SJSA1 (cell line): Measurements from ENCODE around the gene COBL. TPM values are rescaled to one million over a fixed set of nuclear protein-coding genes. Genes with fewer than 3 reads are reported as not detected.
"Not testable (repeated sequence)": the region's sequence is repeated elsewhere in the genome, so short reads cannot be mapped to it uniquely, and the experiment has no call there.

ENCODE experiments used
- DNase-seq, 2 experiments: peaks; one replicate each; pipeline ENCODE4 v3.0.0-alpha.2; 2015 to 2020; ENCODE audit warnings: low spot score in 2 of 2, low read depth in 1 of 2
- H3K27ac ChIP-seq: fragments of 250-450 bp; sonication (Bioruptor Pico); 2 replicates; pipeline ENCODE4 v1.5.1; 2020; ENCODE audit warnings: mild to moderate bottlenecking, moderate library complexity
- H3K27me3 ChIP-seq: fragments of 250-450 bp; sonication (Bioruptor Pico); replicated peaks from 2 replicates; pipeline ENCODE4 v1.5.1; 2020; ENCODE audit warnings: mild to moderate bottlenecking, moderate library complexity
- H3K36me3 ChIP-seq: fragments of 250-450 bp; sonication (Bioruptor Pico); 2 replicates; pipeline ENCODE4 v1.5.1; 2020; ENCODE audit warnings: mild to moderate bottlenecking
- H3K4me1 ChIP-seq: fragments of 250-450 bp; sonication (Bioruptor Pico); replicated peaks from 2 replicates; pipeline ENCODE4 v1.6.1; 2021; ENCODE audit warnings: mild to moderate bottlenecking
- H3K4me3 ChIP-seq: fragments of 250-450 bp; sonication (Bioruptor Pico); 2 replicates; pipeline ENCODE4 v1.5.1; 2020; ENCODE audit warnings: mild to moderate bottlenecking
- H3K9me3 ChIP-seq: fragments of 250-450 bp; sonication (Bioruptor Pico); replicated peaks from 2 replicates; pipeline ENCODE4 v1.5.1; 2020; ENCODE audit warnings: mild to moderate bottlenecking
- total RNA-seq: library from RNA; depleted of rRNA; stranded (reverse); fragments of >200 nt; shearing (Covaris generic); gene quantifications from 2 replicates; pipeline ENCODE4 v1.2.3, GENCODE V29; 2014

The COBL gene
- total RNA-seq, 1 experiment from 2014 or later: not detected

DNA sequence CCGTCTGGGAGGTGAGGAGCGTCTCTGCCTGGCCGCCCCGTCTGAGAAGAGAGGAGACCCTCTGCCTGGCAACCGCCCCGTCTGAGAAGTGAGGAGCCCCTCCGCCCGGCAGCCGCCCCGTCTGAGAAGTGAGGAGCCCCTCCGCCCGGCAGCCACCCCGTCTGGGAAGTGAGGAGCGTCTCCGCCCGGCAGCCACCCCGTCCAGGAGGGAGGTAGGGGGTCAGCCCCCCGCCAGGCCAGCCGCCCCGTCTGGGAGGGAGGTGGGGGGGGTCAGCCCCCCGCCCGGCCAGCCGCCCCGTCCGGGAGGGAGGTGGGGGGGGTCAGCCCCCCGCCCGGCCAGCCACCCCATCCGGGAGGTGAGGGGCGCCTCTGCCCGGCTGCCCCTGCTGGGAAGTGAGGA is 108.5 kb downstream of the COBL start:
- not testable (repeated sequence) for H3K4me1 ChIP-seq, H3K4me3 ChIP-seq, DNase-seq, H3K27ac ChIP-seq, H3K9me3 ChIP-seq, H3K27me3 ChIP-seq, H3K36me3 ChIP-seq

GRCh38 chr7:51198654-51199053 is 118.0 kb downstream of the COBL start:
- no peak for DNase-seq
- Histone ChIP-seq H3K27me3 (no peaks in the 10 kb centered on the region), H3K27ac (no peak overlapping the region), H3K4me3 (no peak overlapping the region), H3K4me1 (no peaks in the 10 kb centered on the region), H3K36me3 (no peaks in the 10 kb centered on the region), H3K9me3 (no peaks in the 10 kb centered on the region)

DNA sequence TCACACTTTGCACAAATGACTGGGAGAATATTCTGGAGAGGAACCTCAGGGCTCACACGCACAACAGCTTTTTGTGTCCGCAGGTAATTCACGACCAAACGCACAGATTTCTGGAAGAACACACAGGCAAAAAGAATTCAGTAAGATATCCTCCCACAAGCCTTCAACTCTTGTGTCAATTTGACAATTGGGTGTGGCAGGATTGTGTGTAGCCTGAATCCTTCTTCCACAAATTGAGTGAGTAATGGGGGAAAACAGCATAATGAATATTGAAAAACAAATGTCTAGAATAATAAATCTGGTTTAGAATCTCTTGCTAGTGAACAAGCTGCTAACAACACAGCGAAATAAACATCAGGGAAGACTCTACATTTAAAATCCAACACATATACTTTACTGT is 125.6 kb downstream of the COBL start:
- Histone ChIP-seq H3K36me3 (no peaks in the 10 kb centered on the region), H3K27me3 (no peaks in the 10 kb centered on the region), H3K27ac (no peak overlapping the region), H3K4me1 (no peaks in the 10 kb centered on the region), H3K4me3 (no peak overlapping the region), H3K9me3 (no peaks in the 10 kb centered on the region)
- no peak for DNase-seq

DNA sequence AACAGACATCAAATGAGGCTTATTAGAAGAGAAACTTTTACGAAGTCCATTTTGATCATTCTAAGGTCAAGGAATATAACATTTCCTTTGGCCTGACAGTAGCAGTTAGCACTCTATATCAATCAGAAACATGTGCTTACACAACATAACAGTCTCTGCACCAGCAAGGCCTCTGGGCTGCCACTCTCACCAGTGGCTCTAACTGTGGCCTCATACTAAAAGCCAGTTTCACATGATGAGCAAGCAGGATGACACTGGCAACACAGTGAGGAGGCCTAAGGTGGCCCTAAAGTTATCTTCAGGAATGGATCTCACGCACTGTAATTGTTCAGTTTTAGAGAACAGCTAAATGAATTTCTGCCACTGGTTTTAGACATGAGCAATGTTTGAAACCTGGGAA is 126.8 kb downstream of the COBL start:
- Histone ChIP-seq H3K9me3 (no peaks in the 10 kb centered on the region), H3K36me3 (no peaks in the 10 kb centered on the region), H3K4me3 (no peak overlapping the region), H3K4me1 (no peaks in the 10 kb centered on the region), H3K27ac (no peak overlapping the region), H3K27me3 (no peaks in the 10 kb centered on the region)
- DNase-seq: no peak

- H3K27me3 ChIP-seq: no peaks in the 10 kb centered on the region
- no peak overlapping the region for H3K4me3 ChIP-seq
- no peaks in the 10 kb centered on the region for H3K9me3 ChIP-seq
- H3K36me3 ChIP-seq: no peaks in the 10 kb centered on the region
- H3K27ac ChIP-seq: no peak overlapping the region
- H3K4me1 ChIP-seq: no peaks in the 10 kb centered on the region
- no peak for DNase-seq
Observed at GRCh38 chr7:51188987-51189386, 127.6 kb downstream of the COBL start.

- H3K4me1 ChIP-seq: no peaks in the 10 kb centered on the region
- no peak for DNase-seq
- H3K9me3 ChIP-seq: no peaks in the 10 kb centered on the region
- no peaks in the 10 kb centered on the region for H3K36me3 ChIP-seq
- H3K27ac ChIP-seq: no peak overlapping the region
- no peak overlapping the region for H3K4me3 ChIP-seq
- H3K27me3 ChIP-seq: no peaks in the 10 kb centered on the region
Observed at GRCh38 chr7:51187941-51188340, 128.7 kb downstream of the COBL start.

DNA sequence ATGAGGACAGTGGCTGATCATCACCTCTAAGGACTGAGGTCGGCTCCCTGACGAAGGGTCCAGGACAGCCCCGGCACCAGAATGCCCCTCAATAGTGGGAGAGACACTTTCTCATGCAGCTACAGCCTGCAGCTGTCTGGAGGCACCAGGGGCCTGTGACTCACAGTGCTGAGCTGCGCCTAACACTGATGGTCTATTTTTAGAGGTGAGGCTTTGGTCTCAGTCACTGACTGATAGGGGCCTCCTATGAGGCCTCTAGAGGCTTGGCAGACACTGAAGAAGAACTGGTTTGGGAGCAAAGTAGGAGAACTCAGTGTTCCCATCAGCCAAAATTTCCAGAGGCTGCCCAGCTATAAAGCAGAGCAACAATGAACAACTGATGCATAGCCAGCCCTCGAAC is 130.1 kb downstream of the COBL start:
- no peak for DNase-seq
- H3K36me3 ChIP-seq: no peaks in the 10 kb centered on the region
- no peak overlapping the region for H3K4me3 ChIP-seq
- H3K27me3 ChIP-seq: no peaks in the 10 kb centered on the region
- no peaks in the 10 kb centered on the region for H3K4me1 ChIP-seq
- H3K9me3 ChIP-seq: no peaks in the 10 kb centered on the region
- no peak overlapping the region for H3K27ac ChIP-seq

- Histone ChIP-seq H3K9me3 (no peaks in the 10 kb centered on the region), H3K36me3 (no peaks in the 10 kb centered on the region), H3K4me1 (no peaks in the 10 kb centered on the region), H3K27me3 (no peaks in the 10 kb centered on the region), H3K27ac (no peak overlapping the region), H3K4me3 (no peak overlapping the region)
- no peak for DNase-seq
Observed at GRCh38 chr7:51182636-51183166, 133.9 kb downstream of the COBL start.

DNA sequence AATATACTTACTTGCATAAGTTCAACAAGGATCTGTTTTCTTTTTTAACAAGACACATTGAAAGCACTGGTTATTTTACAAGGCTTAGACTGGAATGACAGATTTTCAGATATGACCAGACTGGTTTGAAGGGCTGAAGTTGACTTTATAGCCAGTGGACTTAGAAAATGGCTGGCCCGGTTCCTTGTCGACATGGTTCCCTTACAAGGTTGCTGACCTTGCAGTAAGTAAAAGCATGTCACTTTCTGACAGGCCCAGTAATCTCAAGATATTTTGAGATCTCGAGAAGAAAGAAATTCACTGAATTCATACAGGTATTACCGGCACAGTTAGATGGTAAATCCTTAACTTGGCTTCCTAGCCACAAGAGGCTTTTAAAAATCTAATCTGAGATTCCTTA is 136.5 kb downstream of the COBL start:
- DNase-seq: no peak
- Histone ChIP-seq H3K4me3 (no peak overlapping the region), H3K4me1 (no peaks in the 10 kb centered on the region), H3K27me3 (no peaks in the 10 kb centered on the region), H3K36me3 (no peaks in the 10 kb centered on the region), H3K9me3 (no peaks in the 10 kb centered on the region), H3K27ac (no peak overlapping the region)

DNA sequence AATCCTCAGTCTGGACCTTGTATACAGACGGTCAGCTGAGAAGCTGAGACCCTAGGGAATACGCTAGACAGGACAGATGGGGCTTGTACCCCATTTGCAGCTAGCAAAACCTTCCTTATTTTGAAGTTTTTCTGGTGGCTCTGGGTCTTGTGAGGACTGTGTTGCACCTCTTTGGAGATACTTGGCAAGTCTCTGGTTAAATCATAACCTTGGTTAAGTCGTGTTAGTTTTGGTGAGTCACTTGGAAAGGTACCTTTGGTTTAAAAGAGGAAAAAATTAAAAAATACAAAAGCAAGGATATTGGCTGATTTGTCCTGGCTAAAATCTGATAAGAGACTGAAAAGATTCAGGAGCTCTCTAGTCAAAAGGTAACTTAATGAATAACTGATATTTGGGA is 140.6 kb downstream of the COBL start:
- Histone ChIP-seq H3K36me3 (no peaks in the 10 kb centered on the region), H3K4me3 (no peak overlapping the region), H3K27ac (no peak overlapping the region), H3K27me3 (no peaks in the 10 kb centered on the region), H3K4me1 (no peaks in the 10 kb centered on the region), H3K9me3 (no peaks in the 10 kb centered on the region)
- no peak for DNase-seq

GRCh38 chr7:51175316-51175991 is 141.2 kb downstream of the COBL start:
- no peaks in the 10 kb centered on the region for H3K9me3 ChIP-seq
- no peak overlapping the region for H3K27ac ChIP-seq
- no peaks in the 10 kb centered on the region for H3K4me1 ChIP-seq
- DNase-seq: no peak
- H3K27me3 ChIP-seq: no peaks in the 10 kb centered on the region
- no peak overlapping the region for H3K4me3 ChIP-seq
- no peaks in the 10 kb centered on the region for H3K36me3 ChIP-seq

DNA sequence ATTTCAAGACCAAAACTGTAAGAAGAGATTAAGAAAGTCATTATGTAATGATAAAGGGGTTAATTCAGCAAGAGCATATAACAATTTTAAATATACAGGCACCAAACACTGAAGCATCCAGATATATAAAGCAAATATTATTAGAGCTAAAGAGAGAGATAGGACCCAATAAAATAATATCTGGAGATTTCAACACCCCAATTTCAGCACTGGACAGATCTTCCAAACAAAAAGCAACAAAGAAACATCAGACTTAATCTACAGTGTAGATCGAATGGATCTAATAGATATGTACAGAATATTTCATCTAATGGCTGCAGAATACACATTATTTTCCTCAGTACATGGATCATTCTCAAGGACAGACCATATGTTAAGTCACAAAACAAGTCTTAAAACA is 151.3 kb downstream of the COBL start:
- H3K36me3 ChIP-seq: no peaks in the 10 kb centered on the region
- H3K4me1 ChIP-seq: no peaks in the 10 kb centered on the region
- no peak for DNase-seq
- H3K9me3 ChIP-seq: no peaks in the 10 kb centered on the region
- H3K27ac ChIP-seq: no peak overlapping the region
- no peak overlapping the region for H3K4me3 ChIP-seq
- no peaks in the 10 kb centered on the region for H3K27me3 ChIP-seq

DNA sequence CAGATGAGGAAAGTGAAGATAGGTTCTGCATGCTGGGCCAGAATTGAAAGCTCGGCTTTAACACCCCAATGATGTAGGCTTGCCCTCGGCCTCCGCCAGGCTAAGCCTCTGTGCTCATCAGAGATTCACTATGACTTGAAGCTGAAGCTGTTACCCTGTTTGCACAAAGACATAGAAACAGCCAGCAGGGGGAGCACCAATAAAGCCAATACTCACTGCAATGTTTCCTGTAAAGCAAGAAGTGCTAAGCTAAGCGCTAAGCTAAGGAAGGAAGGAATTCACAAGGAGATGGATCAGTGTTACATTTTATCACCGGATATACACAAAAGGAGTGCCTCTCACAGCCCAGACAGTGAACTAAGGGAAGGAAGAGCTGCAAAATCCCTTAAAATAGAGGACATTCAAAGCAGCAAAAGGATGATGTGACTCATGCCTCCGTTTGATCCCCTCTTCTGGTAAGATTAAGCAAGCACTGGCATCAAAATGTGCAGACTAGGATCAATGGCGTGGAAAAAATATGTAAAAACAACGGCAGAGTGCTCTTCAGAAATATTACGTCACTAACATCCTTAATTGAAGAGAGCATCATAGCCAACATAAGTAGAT is 153.8 kb downstream of the COBL start:
- Histone ChIP-seq H3K4me3 (no peak overlapping the region), H3K9me3 (no peaks in the 10 kb centered on the region), H3K27ac (no peak overlapping the region), H3K4me1 (no peaks in the 10 kb centered on the region), H3K27me3 (no peaks in the 10 kb centered on the region), H3K36me3 (no peaks in the 10 kb centered on the region)
- DNase-seq: peak; percentile 39 to 57

- DNase-seq: no peak
- Histone ChIP-seq H3K4me1 (no peaks in the 10 kb centered on the region), H3K36me3 (no peaks in the 10 kb centered on the region), H3K4me3 (no peak overlapping the region), H3K27ac (no peak overlapping the region), H3K9me3 (no peaks in the 10 kb centered on the region), H3K27me3 (no peaks in the 10 kb centered on the region)
Observed at GRCh38 chr7:51161937-51162336, 154.7 kb downstream of the COBL start.
